GM18867 (cell line): Measurements from ENCODE around the gene SPATA31A5.
"Not testable (repeated sequence)": the region's sequence is repeated elsewhere in the genome, so short reads cannot be mapped to it uniquely, and the experiment has no call there.

Source experiments
- ATAC-seq: cut with Tn5 transposase; IDR thresholded peaks from one replicate; pipeline ENCODE4 v1.9.1; 2021; ENCODE audit warnings: mild to moderate bottlenecking, moderate library complexity; ENCODE audit not compliant: unreplicated experiment

The SPATA31A5 gene

GRCh38 chr9:60914107-60914506, at the start of gene SPATA31A5:
Gene SPATA31A5 (plus strand): TSS chr9:60914407. CDS start chr9:60914436, 29 bp downstream.
- ATAC-seq = not testable (repeated sequence)

GRCh38 chr9:60962990-60963350, 48.8 kb downstream of the SPATA31A5 start:
- ATAC-seq = not testable (repeated sequence)

- ATAC-seq = not testable (repeated sequence)
Measured at GRCh38 chr9:60966382-60966781, 52.2 kb downstream of the SPATA31A5 start.
